Measurements from ENCODE around the gene EDIL3.

DNA sequence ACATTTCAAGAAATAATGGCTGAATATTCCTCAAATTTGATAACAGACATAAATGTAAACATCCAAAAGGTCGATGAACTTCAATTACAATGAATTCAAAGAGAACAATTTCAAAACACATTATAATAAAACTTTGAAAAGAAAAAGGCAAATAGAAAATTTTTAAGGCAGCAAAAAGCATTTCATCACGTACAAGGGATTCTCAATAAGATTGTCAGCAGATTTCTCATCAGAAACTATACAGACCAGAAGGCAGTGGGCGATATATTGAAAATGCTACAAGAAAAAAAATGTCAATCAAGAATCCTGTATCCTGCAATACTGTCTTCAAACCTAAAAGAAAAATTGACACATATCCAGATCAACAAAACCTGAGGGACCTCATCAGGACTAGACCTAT is 62.0 kb downstream of the EDIL3 start:
- TF ChIP-seq, protein P1, sequence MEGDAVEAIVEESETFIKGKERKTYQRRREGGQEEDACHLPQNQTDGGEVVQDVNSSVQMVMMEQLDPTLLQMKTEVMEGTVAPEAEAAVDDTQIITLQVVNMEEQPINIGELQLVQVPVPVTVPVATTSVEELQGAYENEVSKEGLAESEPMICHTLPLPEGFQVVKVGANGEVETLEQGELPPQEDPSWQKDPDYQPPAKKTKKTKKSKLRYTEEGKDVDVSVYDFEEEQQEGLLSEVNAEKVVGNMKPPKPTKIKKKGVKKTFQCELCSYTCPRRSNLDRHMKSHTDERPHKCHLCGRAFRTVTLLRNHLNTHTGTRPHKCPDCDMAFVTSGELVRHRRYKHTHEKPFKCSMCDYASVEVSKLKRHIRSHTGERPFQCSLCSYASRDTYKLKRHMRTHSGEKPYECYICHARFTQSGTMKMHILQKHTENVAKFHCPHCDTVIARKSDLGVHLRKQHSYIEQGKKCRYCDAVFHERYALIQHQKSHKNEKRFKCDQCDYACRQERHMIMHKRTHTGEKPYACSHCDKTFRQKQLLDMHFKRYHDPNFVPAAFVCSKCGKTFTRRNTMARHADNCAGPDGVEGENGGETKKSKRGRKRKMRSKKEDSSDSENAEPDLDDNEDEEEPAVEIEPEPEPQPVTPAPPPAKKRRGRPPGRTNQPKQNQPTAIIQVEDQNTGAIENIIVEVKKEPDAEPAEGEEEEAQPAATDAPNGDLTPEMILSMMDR (IDR thresholded peaks at IDR 0.05; ENCODE audit: low read depth, low read length), result no peak
- no peak for TF ChIP-seq EZH2phosphoT487 (IDR thresholded peaks at IDR 0.05; ENCODE audit: low read depth)
